ENCODE results near the gene FAM193A.
"Not testable (repeated sequence)": the region's sequence is repeated elsewhere in the genome, so short reads cannot be mapped to it uniquely, and the experiment has no call there.

FAM193A gene

DNA sequence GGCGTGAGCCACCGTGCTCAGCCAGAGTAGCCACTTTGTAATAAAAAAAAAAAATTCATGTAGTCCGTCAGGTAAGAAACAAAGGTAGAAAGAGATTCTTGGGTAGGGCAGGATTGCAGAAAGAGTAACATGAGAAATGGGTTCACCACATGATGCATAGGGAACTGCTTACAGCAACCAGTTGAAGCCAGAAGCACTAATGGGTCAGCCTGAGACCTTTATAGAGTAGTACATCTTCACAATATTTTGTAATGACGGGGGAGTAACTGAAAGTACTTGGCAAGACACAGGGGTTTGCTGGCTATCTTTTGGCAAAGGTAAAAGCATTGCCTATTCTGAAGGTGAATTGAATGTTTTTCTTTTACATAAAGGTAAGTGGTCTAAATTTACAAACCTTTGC is 29.1 kb downstream of the FAM193A start:
- no peak overlapping the region for H3K4me3 ChIP-seq (ENCODE audit: low read depth, low read length)
- no peak for DNase-seq (ENCODE audit: low read depth)

GRCh38 chr4:2570036-2570435 is 33.6 kb downstream of the FAM193A start:
- DNase-seq (ENCODE audit: low read depth): no peak
- H3K4me3 ChIP-seq (ENCODE audit: low read depth, low read length): no peak overlapping the region

DNA sequence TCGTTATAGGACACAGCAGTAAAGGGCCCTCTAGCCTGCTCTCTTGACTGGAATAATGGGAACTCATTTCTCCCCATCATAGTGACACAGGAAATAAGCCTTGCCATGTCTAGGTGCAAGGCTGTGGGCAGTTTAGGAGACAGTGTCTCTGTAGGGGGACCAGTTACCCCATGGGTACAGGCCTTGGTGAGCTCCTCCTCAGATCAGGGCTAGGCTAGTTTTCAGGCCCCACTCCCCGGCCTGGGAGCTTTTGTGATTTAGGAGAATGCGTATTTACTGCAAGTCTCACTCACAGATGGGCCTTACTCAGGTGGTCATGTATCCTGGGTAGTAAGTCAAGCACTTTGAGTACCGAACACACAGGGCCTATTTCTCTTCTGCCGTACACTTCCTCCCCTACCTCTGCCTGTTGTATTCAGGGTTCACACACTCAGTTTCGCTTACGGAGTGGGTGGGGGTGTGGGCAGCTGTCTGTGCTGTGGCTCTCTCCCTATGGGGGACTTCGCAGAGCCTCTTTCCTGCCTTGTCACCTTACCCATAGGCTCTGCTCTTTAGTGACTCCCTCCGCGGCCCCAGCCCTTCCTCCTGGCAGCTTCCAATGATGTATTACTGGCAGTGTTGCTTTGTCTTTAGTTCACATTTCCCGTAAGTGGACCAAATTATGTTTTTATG is 34.2 kb downstream of the FAM193A start:
- no peak overlapping the region for H3K4me3 ChIP-seq (ENCODE audit: low read depth, low read length)
- no peak for DNase-seq (ENCODE audit: low read depth)

DNA sequence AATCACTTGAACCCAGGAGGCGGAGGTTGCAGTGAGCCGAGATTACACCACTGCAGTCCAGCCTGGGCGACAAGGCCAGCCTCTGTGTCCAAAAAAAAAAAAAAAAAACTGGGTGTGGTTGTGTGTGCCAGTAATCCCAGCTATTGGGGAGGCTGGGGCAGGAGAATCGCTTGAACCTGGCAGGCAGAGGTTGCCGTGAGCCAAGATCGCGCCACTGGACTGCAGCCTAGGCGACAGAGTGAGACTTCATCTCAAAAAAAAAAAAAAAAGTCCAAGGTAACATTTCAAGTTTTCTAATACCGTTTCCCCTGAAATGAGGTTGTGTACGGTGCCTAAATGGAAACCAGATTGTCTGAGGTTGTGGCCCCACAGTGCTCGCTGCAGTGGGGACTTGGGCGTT is 35.6 kb downstream of the FAM193A start:
- DNase-seq (ENCODE audit: low read depth): no peak
- no peak overlapping the region for H3K4me3 ChIP-seq (ENCODE audit: low read depth, low read length)

DNA sequence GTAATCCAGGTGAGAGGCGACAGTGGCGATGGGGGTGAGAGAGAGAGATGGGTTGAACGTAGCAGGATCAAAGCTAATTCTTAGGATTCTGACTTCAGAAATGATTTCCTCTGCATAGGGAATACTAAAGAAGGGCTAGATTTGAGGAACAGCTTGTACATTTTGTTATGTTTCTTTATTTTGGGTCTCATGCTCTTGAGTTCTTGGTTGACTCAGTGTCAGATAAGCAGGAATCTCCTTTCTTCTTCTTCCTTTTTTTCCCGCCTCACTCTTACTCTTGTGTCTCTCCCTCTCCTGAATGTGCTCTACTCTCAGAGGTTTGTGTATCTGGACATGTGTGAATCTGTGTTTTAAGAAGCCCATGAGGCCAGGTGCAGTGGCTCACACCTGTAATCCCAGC is 36.4 kb downstream of the FAM193A start:
- H3K4me3 ChIP-seq (ENCODE audit: low read depth, low read length): no peak overlapping the region
- no peak for DNase-seq (ENCODE audit: low read depth)

DNA sequence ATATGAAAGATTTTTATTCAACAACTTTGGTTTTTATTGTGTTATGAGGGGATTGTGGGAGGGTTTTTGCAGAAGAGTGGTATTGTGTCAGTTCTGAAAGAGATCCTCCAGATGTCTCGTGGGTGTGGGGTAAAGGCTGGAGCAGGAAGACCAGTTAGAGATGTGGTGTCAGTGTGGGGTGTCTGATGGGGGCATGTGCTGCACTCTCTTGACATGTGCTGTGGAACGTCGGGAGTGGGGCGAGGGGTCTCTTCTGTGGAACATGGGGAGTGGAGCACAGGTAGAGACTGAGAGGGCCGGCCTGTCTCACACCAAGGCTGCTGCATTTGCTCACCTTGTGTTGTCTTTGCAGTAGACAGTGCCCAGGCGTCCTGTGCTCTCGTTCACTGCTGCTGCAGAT is 37.6 kb downstream of the FAM193A start:
- H3K4me3 ChIP-seq (ENCODE audit: low read depth, low read length): no peak overlapping the region
- DNase-seq (ENCODE audit: low read depth): no peak

GRCh38 chr4:2574863-2575262 is 38.4 kb downstream of the FAM193A start:
- no peak for DNase-seq (ENCODE audit: low read depth)
- no peak overlapping the region for H3K4me3 ChIP-seq (ENCODE audit: low read depth, low read length)

DNA sequence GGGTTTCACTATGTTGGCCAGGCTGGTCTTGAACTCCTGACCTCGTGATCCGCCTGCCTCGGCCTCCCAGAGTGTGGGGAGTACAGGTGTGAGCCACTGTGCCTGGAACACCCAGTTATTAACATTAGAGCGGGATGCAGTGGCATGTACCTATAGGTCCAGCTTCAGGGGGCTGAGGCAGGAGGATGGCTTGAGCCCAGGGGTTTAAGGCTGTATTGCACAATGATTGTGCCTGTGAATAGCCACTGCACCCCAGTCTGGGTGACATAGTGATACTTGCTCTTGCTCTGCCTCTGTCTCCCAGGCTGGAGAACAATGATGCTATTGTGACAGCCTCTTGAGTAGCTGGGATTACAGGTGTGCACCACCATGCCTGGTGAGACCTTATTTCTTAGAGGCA is 39.8 kb downstream of the FAM193A start:
- no peak for DNase-seq (ENCODE audit: low read depth)
- H3K4me3 ChIP-seq (ENCODE audit: low read depth, low read length): no peak overlapping the region

DNA sequence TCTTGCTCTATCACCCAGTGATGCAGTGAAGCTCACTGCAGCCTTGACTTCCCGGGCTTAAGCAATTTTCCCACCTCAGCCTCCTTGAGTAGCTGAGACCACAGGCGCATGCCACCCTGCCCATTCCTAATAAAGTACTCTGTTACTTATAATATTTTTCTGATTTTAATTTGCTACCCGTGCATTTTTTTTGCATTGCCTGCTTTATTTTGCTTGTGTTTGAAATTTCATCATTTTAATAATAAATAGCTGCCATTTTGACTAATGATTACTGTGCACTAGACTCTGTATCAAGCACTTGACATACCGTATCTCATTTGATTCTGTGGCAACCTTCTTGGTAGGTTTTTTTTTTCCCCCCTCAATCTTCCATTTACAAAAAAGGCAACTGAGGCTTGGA is 41.7 kb downstream of the FAM193A start:
- DNase-seq (ENCODE audit: low read depth): no peak
- no peak overlapping the region for H3K4me3 ChIP-seq (ENCODE audit: low read depth, low read length)

DNA sequence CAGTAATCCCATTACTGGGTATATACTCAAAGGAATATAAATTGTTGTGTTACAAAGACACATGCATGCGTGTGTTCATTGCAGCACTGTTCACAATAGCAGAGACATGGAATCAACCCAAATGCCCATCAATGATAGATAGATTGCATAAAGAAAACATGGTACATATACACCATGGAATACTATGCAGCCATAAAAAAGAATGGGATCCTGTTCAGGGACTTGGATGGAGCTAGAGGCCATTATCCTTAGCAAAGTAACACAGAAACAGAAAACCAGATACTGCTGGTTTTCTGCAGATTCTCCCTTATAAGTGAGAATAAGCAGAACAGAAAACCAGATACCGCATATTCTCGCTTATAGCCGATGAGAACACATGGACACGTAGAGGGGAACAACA is 43.5 kb downstream of the FAM193A start:
- no peak overlapping the region for H3K4me3 ChIP-seq (ENCODE audit: low read depth, low read length)
- DNase-seq (ENCODE audit: low read depth): no peak

DNA sequence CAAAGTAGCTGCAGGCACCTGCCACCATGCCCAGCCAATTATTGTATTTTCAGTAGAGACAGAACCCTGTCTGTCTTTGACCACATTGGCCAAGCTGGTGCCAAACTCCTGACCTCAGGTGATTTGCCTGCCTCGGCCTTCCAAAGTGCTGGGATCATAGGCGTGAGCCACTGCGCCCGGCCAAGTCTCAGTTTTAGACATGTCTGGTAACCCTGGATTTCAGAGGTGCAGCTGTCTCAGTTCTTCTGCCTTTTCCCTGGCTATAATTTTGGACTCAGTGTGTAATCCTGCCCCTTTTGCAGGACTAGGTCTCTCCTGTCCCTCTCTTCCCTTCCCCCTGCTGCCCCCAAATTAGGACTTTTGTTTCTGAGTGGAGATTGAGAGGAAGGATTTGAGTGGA is 46.6 kb downstream of the FAM193A start:
- no peak overlapping the region for H3K4me3 ChIP-seq (ENCODE audit: low read depth, low read length)

GRCh38 chr4:2583517-2583916 is 47.1 kb downstream of the FAM193A start:
- H3K4me3 ChIP-seq (ENCODE audit: low read depth, low read length): no peak overlapping the region
- peak; percentile 20 for DNase-seq (ENCODE audit: low read depth)

More for the DNA sequence above, 46.6 kb downstream of the FAM193A start:
- no peak for DNase-seq (ENCODE audit: low read depth)

DNA sequence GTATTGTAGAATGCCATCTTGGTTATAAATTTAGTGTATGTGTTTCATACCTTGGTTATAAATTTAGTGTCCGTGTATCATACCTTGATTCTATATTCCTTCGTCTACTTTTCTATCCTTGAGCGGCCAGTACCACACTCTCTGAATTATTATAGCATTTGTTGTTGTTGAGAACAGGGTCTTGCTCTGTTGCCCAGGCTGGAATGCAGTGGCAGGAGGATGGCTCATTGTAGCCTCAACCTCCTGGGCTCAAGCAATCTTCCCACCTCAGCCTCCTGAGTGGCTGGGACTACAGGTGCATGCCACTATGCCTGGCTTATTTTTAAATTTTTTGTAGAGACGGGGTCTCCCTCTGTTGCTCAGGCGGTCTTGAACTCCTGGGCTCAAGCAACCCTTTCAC is 50.1 kb downstream of the FAM193A start:
- DNase-seq (ENCODE audit: low read depth): no peak
- H3K4me3 ChIP-seq (ENCODE audit: low read depth, low read length): no peak overlapping the region

DNA sequence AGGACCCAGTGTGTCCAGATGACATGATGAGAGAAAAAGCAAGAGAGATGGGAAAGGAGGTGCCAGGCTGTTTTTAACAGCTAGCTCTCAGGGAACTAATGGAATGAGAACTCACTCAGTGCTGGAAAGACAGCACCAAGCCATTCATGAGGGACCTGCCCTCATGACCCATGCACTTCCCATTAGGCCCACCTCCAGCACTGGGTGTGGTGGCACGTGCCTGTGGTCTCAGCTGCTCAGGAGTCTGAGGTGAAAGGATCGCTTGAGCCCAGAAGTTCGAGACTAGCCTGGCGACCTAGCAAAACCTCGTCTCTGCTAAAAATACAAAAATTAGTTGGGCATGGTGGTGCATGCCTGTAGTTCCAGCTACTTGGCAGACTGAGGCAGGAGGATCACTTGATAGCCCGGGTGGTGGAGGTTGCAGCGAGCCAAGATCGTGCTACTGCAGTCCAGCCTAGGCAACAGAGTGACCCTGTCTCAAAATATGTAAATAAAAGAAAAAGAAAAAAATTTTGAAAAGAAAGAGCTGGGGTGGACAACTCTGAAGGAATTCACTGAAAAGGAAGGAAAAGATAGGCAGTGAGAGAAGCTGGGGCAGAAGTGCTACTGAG is 50.9 kb downstream of the FAM193A start:
- DNase-seq (ENCODE audit: low read depth): no peak
- H3K4me3 ChIP-seq (ENCODE audit: low read depth, low read length): no peak overlapping the region

GRCh38 chr4:2588259-2588658 is 51.8 kb downstream of the FAM193A start:
- H3K4me3 ChIP-seq (ENCODE audit: low read depth, low read length): no peak overlapping the region
- no peak for DNase-seq (ENCODE audit: low read depth)

DNA sequence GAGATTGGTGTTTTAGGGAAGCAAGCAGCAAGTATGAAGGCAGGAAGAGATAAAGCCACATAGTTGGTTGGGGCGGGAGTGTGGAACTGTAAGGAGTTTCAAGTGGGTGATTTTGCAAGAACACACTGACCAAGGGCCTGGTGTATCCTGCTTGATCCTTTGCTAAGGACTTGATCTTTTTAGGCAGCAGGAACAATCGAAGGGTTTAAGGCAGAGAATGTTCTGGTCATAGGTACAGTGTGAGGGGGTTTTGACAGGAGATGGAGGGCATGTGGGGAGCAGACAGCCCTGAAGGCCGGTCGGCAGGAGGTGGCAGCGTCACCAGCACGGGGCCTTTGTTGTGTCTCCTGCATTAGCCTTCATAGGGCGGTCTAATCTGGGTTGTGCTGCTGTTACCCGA is 54.7 kb downstream of the FAM193A start:
- H3K4me3 ChIP-seq (ENCODE audit: low read depth, low read length): no peak overlapping the region
- no peak for DNase-seq (ENCODE audit: low read depth)

- H3K4me3 ChIP-seq (ENCODE audit: low read depth, low read length); DNase-seq (ENCODE audit: low read depth): not testable (repeated sequence)
These were observed 55.6 kb downstream of the FAM193A start for GRCh38 chr4:2592014-2592413.

DNA sequence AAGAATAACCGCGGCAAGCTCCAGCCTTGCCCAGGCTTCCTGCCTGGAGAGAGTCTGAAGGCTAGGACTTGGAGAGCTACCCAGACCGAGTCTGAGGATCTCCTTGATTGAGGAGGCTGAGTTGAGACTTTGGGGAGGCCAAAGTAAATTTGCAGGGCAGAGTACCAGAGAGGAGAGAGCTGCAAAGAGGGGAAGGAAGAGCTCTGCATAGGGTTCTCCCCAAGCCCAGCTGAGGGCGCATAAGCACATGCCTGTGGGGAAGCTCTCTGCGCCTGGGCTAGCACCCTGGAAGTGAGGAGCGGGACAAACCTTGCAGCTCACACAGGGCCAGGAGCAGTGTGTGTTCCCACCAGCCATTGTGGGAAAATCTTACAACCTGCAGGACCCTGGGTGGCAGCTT is 56.1 kb downstream of the FAM193A start:
- DNase-seq (ENCODE audit: low read depth): no peak
- H3K4me3 ChIP-seq (ENCODE audit: low read depth, low read length): no peak overlapping the region

DNA sequence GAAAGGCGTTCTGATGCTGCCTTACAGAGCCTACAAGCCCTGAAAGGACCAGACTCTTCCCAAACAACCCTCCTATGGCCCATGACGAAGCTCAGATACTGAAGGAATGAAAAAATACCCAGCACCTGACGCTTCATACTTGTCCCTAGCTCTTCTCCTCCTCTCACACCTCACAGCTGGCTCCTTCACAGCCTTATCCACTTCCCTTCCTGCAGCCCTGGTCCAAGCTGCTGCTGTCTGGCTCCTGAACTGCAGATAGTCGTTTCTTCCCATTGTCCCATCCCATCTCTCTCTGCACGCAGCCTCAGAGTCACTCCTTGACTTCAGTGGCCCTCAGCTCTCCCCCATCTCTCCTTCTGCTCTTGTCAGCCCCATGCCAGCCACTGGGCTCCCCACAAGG is 56.6 kb downstream of the FAM193A start:
- no peak overlapping the region for H3K4me3 ChIP-seq (ENCODE audit: low read depth, low read length)
- DNase-seq (ENCODE audit: low read depth): no peak

GRCh38 chr4:2595436-2595835 is 59.0 kb downstream of the FAM193A start:
- no peak for DNase-seq (ENCODE audit: low read depth)
- no peak overlapping the region for H3K4me3 ChIP-seq (ENCODE audit: low read depth, low read length)

DNA sequence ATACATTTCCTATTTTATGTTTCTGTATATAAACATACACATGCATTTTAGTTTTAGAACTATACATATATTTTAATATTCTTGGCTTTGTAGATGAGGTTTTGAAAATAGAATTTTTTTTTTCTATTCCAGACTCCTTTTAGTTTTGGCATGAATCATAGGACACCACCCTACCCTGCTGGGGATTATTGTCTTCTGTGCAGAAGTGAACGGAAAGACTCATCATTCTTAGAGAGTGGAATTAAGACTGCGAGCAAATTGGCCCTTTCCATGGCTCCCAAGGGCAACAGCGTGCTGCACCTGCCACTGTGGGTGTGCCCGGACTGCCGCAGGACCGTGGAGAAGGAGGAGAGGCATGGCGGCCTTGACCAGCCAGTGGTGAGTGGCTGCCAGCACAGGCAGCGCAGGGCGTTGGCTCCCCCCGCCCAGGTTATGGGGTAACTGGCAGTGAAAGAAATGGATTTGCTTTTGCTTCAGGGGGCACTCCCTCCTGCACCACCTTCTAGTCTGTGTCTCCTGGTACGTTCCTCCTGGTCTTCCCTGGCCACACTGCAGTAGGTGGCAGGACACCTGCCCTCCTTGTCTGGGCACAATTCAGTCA is 59.6 kb downstream of the FAM193A start:
- H3K4me3 ChIP-seq (ENCODE audit: low read depth, low read length): no peak overlapping the region
- DNase-seq (ENCODE audit: low read depth): no peak
